Heart left ventricle (tissue), 16 donors: ENCODE results near the gene EML6. TPM values are rescaled to one million over a fixed set of nuclear protein-coding genes. Genes with fewer than 3 reads are reported as not detected.
A peak's percentile ranks its signal among the peaks of the same experiment; 100 is the strongest.

Source experiments
- ATAC-seq, 4 donors: fragments of 200-7000 bp; cut with Tn5 transposase; one replicate each; pipeline ENCODE4 v1.9.1; 2020 to 2022; ENCODE audit warnings: moderate library complexity in 4 of 4, mild to moderate bottlenecking in 3 of 4, moderate number of reproducible peaks in 1 of 4
- DNase-seq, 5 donors: peaks; one replicate each; pipeline ENCODE4 v3.0.0-alpha.2; 2020
- H3K27ac ChIP-seq, 12 donors: fragments of 200-600 bp; sonication (generic) in 4 of 12; one replicate each; pipeline versions ENCODE4 v1.5.0 to v1.8.0; 2016 to 2022; ENCODE audit warnings: mild to moderate bottlenecking in 2 of 12
- H3K27me3 ChIP-seq, 9 donors: fragments of 200-600 bp; sonication (generic) in 2 of 9; one replicate each; pipeline versions ENCODE4 v1.5.1 to v1.8.0; 2016 to 2022; ENCODE audit warnings: mild to moderate bottlenecking in 3 of 9
- H3K36me3 ChIP-seq, 9 donors: fragments of 200-600 bp; sonication (generic) in 2 of 9; one replicate each; pipeline versions ENCODE4 v1.5.0 to v1.8.0; 2018 to 2022; ENCODE audit warnings: mild to moderate bottlenecking in 2 of 9
- H3K4me1 ChIP-seq, 12 donors: fragments of 200-600 bp; sonication (generic) in 4 of 12; one replicate each; pipeline versions ENCODE4 v1.5.0 to v1.8.0; 2016 to 2022; ENCODE audit warnings: mild to moderate bottlenecking in 3 of 12
- H3K4me3 ChIP-seq, 12 donors: fragments of 200-600 bp; sonication (generic) in 4 of 12; one replicate each; pipeline versions ENCODE4 v1.5.0 to v1.8.0; 2017 to 2022; ENCODE audit warnings: mild to moderate bottlenecking in 9 of 12, moderate library complexity in 4 of 12
- H3K9me3 ChIP-seq, 12 donors: fragments of 200-600 bp; sonication (generic) in 4 of 12; one replicate each; pipeline versions ENCODE4 v1.5.0 to v1.8.0; 2016 to 2022; ENCODE audit warnings: mild to moderate bottlenecking in 1 of 12
- POLR2A ChIP-seq, 2 donors: fragments of 450-650 bp; IDR thresholded peaks; one replicate each; pipeline ENCODE4 v1.6.1; 2017; ENCODE audit warnings: antibody characterized with exemption in 2 of 2, mild to moderate bottlenecking in 2 of 2, moderate library complexity in 2 of 2
- WGBS, 4 donors: extraction: QIAGEN DNeasy Blood & Tissue Kit in 2 of 4; methylation state at CpG; one replicate each; pipeline versions ENCODE4 v1.1.5 to v1.1.7; 2013 to 2018; 5-methylcytosine and 5-hydroxymethylcytosine counted together
- intact Hi-C, 10 donors: fragments of 100-400 bp; cut with DNase I; formaldehyde crosslinking; loops; one replicate each; pipeline versions ENCODE4 v1.11.1 to v1.14.2; 2022
- polyA plus RNA-seq, 2 donors: library from polyadenylated mRNA; stranded (reverse); fragments of 200-250 nt; gene quantifications; one replicate each; pipeline ENCODE4 v1.2.3, GENCODE V29; 2013
- total RNA-seq, 9 donors: library from RNA; depleted of rRNA in 2 of 9; stranded (reverse); fragments of >200 nt in 2 of 9; fragmentation: NEBNext Ultra II Directional in 3 of 9; extraction: Animal tissue kit (Norgen Biotek cat#: 25700) in 3 of 9; gene quantifications; one replicate each; pipeline versions ENCODE4 v1.1.0 to v1.2.4, GENCODE V29; 2016 to 2023
- TF ChIP-seq, protein P1 (sequence below), 12 donors: fragments of 200-600 bp; sonication (generic) in 4 of 12; IDR thresholded peaks; one replicate each; pipeline versions ENCODE4 v1.5.0 to v1.8.0; 2018 to 2022; ENCODE audit warnings: antibody characterized with exemption in 12 of 12, mild to moderate bottlenecking in 5 of 12
- donor health status: ischemic (EF 13 %, LVEDD 7.1; RV severe dilation, severe dysfunction).
- donor health status: healthy with polysubstance abuse.
- donor health status: DM: no; HTN: yes; CAD: no.
- donor health status: DM: no; HTN: no; CAD: no.
- donor health status: ischemic (EF 25% LVEDD 6.9; RV normal size, moderate dysfunction).
- donor health status: ischemic (EF 25% LVEDD 5.7; RV mildly dilated, moderate dysfunction).
- donor health status: healthy.
- donor health status: DM: yes; HTN: yes; CAD: no.
- donor health status: ischemic (EF 35%, LVEDD 5.7; RV mildly dilated, moderate dysfunction).
- donor health status: nonischemic (EF 11% LVEDD 7.7; RV severe dilation, severe dysfunction).
- donor health status: DM: yes; HTN: yes; CAD: no.
- donor health status: PGD.
- donor health status: ischemic (EF 29% LVEDD 5.4; RV normal size, mild dysfunction).
- donor health status: nonischemic (EF 23%, LVEDD 6.1; RV moderate dilation, normal function).

Gene EML6
- total and polyA plus RNA-seq, 11 donors = 0.08 to 1.2 (median 0.58) TPM

DNA sequence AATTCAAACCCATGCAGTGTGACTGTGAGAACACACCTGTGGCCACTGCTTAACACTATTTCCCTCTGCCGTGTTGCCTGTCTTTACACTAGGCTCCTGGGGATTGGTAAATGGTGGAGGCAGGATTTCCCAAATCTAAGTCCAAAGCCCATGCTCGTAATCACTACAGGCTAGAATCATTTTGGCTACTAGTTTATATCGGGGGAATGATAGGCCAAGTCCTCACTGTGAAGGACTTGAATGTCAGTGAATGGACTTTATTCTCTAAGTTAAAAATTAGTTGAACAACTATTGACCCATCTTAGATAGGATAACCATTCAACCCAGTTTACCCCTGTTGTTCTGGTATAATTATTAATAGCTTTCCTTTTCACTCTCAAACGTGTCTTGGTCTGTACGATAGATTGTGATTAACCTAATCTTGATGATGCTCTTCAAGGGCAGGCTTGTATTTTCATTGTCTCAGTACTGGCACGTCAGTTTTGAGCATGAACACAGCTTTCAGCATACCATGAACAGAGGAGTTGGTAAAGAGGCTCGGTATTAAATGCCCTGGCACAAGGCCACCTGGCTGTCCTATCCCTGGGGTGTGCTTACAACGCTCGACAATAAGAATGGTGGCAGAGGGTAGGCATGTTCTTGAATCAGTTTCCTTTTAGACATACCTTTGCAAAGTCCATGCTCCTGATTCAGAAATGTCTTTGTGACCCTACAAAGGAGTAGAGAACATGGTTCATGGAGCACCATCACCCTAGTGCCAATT, 177.9 kb downstream of the EML6 start:
- Histone ChIP-seq H3K27me3 (no peaks in the 10 kb centered on the region), H3K9me3 (no peaks in the 10 kb centered on the region), H3K4me1 (peaks cover 0 to 13% (median 0%) of the 10 kb centered on the region in 12 donors), H3K4me3 (no peak overlapping the region), H3K27ac (no peak overlapping the region), H3K36me3 (no peaks in the 10 kb centered on the region)
- intact Hi-C loops = loop anchor here (2.0 to 10.0 kb wide), 9 partner anchors 103 to 276 kb away; no protein-coding TSS in a partner anchor
- DNase-seq (no peak), ATAC-seq (no peak)
- 66 to 77% (median 67%) methylated on average over 9 of the region's 9 CpGs for whole genome bisulfite sequencing, 4 donors
- TF ChIP-seq, protein P1, sequence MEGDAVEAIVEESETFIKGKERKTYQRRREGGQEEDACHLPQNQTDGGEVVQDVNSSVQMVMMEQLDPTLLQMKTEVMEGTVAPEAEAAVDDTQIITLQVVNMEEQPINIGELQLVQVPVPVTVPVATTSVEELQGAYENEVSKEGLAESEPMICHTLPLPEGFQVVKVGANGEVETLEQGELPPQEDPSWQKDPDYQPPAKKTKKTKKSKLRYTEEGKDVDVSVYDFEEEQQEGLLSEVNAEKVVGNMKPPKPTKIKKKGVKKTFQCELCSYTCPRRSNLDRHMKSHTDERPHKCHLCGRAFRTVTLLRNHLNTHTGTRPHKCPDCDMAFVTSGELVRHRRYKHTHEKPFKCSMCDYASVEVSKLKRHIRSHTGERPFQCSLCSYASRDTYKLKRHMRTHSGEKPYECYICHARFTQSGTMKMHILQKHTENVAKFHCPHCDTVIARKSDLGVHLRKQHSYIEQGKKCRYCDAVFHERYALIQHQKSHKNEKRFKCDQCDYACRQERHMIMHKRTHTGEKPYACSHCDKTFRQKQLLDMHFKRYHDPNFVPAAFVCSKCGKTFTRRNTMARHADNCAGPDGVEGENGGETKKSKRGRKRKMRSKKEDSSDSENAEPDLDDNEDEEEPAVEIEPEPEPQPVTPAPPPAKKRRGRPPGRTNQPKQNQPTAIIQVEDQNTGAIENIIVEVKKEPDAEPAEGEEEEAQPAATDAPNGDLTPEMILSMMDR (IDR thresholded peaks at IDR 0.05) = no peak
- TF ChIP-seq POLR2A (IDR thresholded peaks at IDR 0.05) = no peak

- Histone ChIP-seq H3K4me3 (no peak overlapping the region), H3K27ac (no peak overlapping the region), H3K27me3 (no peaks in the 10 kb centered on the region), H3K36me3 (no peaks in the 10 kb centered on the region), H3K4me1 (peaks cover 0 to 13% (median 0%) of the 10 kb centered on the region in 12 donors), H3K9me3 (no peaks in the 10 kb centered on the region)
- intact Hi-C loops = loop anchor here in 8 of 10 donors (5.0 to 10.0 kb wide), 8 partner anchors 102 to 275 kb away; no protein-coding TSS in a partner anchor
- DNase-seq (no peak), ATAC-seq (no peak)
- TF ChIP-seq, protein P1 (IDR thresholded peaks at IDR 0.05) = no peak
- no peak for TF ChIP-seq POLR2A (IDR thresholded peaks at IDR 0.05)
- WGBS, 4 donors = 85 to 93% (median 92%) methylated on average over 7 of the region's 7 CpGs
Observed at GRCh38 chr2:54902763-54903162, 179.3 kb downstream of the EML6 start.

DNA sequence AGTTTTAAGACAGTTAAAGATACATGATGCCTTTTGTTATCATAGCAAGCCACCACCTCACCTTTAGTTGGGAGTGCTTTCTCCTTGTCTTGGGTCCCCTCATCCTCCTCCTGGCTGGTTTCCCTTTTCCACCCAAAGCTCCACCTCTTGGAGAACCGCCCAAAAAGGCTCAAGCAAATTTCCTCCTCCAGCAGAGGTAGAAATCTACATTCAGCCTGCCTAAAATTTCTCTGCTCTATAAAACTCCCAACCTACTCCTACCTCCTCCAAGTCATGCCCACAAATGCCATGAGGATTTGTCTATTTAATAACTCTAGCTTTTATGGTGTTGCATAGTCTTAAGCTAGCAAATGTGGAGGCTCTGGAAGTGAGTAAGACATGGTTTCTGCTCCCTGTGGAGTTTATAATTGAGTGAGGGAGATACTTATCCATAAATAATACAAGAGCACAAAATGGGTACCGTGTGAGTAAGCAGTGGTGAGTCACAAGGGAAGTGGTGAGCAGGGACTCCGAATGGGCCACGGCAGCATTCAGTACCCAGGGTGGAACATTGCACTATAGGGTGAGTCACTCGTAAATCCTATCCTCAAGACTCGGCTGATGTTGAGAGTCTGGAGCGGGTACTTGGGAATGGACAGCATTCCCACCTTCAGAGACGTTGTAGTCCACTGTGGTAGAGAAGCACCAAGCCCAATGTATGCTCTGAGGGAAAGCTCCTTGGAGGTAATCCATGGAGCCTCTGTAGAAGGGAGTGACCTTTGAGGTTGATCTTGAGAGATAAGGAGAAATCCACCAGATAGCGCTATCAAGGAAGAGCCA, 180.5 kb downstream of the EML6 start:
- no peaks in the 10 kb centered on the region for H3K27me3 ChIP-seq
- H3K36me3 ChIP-seq = no peaks in the 10 kb centered on the region
- H3K4me1 ChIP-seq = peaks cover 0 to 13% (median 0%) of the 10 kb centered on the region in 12 donors
- 77 to 80% (median 79%) methylated on average over 9 of the region's 9 CpGs for WGBS, 4 donors
- no peak overlapping the region for H3K4me3 ChIP-seq
- ATAC-seq (peak in 2 of 4 donors; percentile 58 to 62), DNase-seq (peak in 1 of 5 donors; percentile 38)
- TF ChIP-seq POLR2A (IDR thresholded peaks at IDR 0.05) = no peak
- TF ChIP-seq, protein P1 (IDR thresholded peaks at IDR 0.05) = no peak
- H3K9me3 ChIP-seq = no peaks in the 10 kb centered on the region
- intact Hi-C loops = loop anchor here in 8 of 10 donors (5.0 to 10.0 kb wide), 8 partner anchors 101 to 273 kb away; no protein-coding TSS in a partner anchor
- H3K27ac ChIP-seq = no peak overlapping the region

- no peak for TF ChIP-seq POLR2A (IDR thresholded peaks at IDR 0.05)
- no peak overlapping the region for H3K27ac ChIP-seq
- intact Hi-C loops = loop anchor here in 9 of 10 donors (5.0 to 10.0 kb wide), 8 partner anchors 100 to 272 kb away; no protein-coding TSS in a partner anchor
- ATAC-seq = peak in 2 of 4 donors; percentile 61
- H3K4me1 ChIP-seq = peaks cover 0 to 13% (median 0%) of the 10 kb centered on the region in 12 donors
- H3K27me3 ChIP-seq = no peaks in the 10 kb centered on the region
- no peak for DNase-seq
- no peaks in the 10 kb centered on the region for H3K9me3 ChIP-seq
- no peak overlapping the region for H3K4me3 ChIP-seq
- no peaks in the 10 kb centered on the region for H3K36me3 ChIP-seq
- WGBS, 4 donors = 62 to 63% (median 63%) methylated on average over 5 of the region's 5 CpGs
Observed at GRCh38 chr2:54904836-54905235, 181.4 kb downstream of the EML6 start.
